ENCODE results near the gene PRMT3.
"Not testable (repeated sequence)": the region's sequence is repeated elsewhere in the genome, so short reads cannot be mapped to it uniquely, and the experiment has no call there.

PRMT3 gene

DNA sequence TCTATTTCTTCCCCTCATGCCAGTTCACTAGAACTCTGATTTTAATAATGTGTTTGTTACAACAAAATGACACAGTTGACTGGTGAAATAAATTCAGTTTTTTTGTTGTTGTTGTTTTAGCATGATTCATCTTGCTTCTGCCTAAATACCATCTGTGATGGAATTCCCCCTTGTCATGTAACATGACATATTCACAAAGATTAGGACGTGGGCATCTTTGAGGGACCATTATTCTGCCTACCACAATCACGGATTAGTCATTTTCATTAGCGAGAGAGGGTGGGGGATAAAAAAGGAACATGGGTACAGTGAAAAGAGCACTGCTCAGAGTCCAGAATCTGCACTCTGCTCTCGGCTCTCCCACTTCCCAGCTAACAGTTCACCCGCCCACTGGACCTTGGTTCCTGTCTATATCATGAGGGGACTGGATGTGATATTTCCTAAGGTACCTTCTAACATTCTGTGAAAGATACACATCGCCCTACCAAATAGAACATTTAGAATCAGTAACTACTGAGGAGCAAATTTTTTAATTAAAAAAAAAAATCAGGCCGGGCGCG, 12.7 kb upstream of the PRMT3 start:
- no peak for DNase-seq (ENCODE audit: low read depth in 2 of 2)

DNA sequence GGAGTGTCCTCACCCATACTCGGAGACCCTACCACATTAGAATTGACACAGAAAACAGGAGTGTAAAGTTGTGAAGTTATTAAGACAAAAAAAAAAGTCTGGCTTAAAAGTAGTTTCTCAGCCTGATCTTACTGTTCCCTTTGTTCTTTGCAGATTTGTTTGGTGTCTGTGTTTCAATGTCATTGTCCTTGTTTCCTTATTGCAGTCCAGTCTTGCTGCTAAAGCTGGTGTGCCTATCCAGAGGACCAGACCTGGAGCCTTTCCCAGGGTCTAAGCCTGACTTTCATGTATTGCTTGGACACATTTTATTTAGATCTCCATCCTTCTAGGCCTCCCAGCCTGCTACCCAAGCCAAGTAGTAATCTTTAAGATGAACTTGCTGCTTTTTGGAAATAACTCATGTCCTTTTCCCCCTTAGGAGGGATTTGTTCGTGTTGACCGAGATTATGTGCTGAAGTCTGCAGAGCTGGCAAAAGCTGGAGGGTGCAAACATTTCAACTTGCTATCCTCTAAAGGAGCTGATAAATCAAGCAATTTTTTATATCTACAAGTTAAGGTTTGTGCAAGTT, 11.3 kb upstream of the PRMT3 start:
- DNase-seq (ENCODE audit: low read depth in 2 of 2) = no peak

DNA sequence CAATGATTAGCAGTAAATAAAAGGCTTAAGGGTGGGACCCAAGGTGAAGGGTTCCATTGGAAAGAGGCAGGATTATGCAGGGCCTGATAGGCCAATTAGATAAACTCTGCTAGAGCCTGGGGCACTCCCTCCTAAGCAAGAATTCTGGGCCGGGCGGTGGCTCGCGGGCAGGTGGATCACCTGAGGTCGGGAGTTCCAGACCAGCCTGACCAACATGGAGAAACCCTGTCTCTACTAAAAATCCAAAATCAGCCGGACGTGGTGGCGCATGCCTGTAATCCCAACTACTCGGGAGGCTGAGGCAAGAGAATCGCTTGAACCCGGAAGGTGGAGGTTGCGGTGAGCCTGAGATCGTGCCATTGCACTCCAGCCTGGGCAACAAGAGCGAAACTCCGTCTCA, 1.5 kb upstream of the PRMT3 start:
- not testable (repeated sequence) for DNase-seq (ENCODE audit: low read depth in 2 of 2)

DNA sequence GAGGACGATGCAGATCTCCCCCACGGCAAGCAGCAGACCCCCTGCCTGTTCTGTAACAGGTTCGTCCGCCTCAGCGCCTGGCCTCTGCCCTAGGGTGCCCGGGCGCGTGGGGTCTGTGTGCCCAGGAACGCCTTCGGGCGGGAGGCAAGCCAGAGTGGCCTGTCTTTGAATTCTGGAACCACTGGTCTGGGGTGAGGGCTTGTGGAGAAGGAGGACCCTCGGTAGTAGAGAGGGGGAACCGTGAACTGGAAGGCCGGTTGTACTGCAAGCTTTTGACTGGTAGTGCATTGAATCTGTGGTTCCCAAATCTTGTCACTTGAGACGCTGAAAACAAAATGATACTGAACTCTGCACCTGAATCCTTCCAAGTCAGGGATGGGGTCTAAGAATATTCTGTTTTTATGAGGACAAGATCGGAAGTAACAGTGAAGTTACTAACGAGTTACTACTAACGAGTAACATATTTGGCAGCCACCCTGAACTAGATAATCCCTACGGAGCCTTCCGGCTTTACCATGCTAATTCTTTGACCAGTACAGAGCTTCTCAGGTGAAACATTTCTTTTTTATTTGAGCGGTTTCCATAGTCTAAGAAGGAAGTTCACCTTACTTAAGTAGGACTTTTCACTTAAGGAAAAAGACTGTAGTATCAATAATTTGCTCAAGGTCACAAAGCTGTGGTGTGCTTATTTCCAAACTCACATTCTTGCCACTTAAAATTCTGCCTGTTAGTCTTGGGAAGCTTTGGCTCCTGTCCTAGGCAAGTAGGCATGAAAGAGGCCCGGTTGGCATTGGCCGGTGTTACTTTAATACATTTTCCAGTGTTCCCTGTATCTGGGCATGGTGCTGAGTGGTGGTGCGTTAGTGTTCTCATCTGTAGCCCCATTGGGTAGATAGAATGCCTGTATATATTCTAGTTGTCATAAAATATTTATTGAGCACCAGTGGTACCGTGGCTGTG, 860 bp downstream of the PRMT3 start:
- DNase-seq (ENCODE audit: low read depth in 2 of 2) = no peak

DNA sequence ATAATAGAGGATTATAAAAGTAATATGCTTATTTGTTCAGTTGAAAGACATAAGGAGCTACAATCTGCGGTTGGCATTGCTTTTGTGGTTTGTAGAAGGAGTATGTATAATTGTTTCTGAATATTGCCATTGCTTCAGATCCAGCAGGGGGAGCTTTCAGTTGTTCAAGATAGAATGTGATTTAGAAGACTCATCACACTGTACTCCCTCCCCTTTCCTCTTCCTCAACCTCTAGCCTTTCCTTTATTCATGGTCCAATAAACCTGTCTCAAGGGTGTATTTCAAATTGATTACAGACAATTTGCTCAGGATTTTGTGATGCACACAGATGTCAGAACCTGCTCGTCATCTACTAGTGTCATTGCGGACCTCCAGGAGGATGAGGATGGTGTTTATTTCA, 9.8 kb downstream of the PRMT3 start:
- no peak for DNase-seq (ENCODE audit: low read depth in 2 of 2)

DNA sequence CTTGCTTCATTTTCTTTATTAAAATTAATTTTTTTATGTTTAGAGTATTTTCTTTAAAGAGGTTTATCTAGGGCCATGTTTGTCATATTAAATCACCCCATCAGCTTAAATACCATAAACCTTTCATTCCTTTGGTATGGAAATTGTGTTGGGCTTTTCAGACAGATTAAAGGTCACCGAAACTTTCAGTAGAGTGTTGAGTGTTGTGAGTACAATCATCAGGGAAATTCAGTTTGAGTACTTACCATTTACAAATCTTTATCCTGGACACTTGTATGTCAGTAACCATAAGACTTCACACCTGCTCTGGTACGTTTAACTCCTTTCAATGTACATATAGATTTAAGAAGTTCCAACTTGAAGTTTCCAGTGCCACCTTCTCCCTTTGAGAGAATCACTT, 12.0 kb downstream of the PRMT3 start:
- no peak for DNase-seq (ENCODE audit: low read depth in 2 of 2)

DNA sequence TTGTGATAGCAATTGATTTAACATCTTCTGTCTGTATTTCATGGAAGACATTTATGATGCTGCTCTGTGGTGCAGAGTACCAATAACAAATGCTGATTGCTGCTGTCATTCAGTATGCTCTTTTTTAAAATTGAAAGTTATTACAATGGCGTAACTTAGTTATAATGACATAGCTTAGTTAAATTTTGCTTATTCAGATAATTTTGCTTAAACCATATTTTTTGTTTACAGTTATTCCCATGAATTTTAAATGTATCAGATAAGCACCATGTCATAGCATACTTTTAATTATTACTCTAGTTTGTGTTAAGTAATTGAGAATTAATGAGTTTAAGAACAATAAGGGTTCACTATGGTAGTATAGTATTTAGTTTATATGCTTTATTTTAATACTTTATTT, 15.5 kb downstream of the PRMT3 start:
- no peak for DNase-seq (ENCODE audit: low read depth in 2 of 2)

DNA sequence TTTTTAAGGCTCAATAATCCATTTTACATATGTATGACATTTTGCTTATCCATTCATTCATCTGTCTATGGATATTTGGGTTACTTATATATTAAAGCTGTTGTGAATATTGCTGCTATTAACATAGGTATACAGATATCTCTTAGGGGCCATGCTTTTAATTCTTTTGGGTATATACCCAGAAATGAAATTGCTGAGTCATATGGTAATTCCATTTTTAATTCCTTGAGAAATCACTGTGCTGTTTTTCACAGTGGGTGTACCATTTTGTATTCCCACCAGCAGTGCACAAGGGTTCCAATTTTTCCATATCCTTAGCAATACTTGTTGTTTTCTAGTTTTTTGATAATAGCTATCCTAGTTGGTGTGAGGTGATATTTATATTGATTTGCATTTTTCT, 19.0 kb downstream of the PRMT3 start:
- DNase-seq (ENCODE audit: low read depth in 2 of 2) = no peak

DNA sequence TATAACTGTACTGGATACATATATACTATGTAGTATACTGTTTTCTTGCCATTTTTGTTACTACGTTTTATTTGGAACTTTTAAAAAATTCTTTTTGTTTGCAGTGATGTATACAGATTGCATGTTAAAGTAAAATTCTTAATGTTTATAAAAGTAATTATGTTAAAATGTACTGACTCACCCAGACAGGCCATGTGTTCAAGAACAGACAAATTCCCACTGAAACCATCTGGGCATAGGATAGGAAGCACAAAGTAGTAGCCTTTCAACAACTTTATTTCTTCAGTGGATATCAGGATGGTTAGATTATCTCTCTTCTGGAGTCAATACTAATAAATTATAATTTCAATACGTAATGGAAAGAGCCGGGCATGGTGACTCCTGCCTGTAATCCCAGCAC, 19.8 kb downstream of the PRMT3 start:
- DNase-seq (ENCODE audit: low read depth in 2 of 2) = no peak

DNA sequence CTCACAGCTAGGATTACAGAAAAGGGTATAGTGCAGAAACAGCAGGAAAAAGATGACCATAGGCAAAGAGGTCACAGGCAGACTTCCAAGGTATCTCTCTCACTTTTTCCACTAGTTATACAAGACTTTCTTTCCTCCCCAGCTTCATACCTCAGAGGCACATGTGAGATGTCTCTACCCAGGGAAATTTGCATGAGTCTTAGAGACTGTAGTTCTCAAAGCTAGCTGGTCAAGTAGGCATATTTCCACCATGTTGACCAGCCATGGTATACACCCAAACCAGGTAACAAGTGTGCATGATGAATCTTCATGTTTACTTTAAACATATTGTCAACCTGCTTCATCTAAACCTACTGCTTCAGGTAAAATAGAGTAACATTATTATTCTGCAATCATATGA, 27.9 kb downstream of the PRMT3 start:
- no peak for DNase-seq (ENCODE audit: low read depth in 2 of 2)

DNA sequence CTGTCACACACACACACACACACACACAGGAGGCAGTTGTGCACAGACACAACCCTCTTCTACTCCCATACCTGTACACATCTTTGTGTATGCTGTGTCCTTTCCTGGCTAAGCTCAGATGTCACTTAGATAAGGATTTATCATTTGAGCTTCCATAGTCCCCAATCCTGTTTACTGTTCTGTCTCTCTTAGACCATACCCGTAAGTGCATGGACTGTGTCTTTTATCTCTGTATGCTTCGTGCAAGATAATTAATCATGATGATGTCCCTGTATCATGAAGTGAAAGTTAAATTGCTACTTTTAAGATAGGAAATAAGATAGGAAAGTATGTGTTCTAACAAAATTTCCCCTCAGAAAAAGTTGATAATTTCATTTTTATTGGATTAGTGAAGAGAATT, 30.3 kb downstream of the PRMT3 start:
- DNase-seq (ENCODE audit: low read depth in 2 of 2) = no peak

DNA sequence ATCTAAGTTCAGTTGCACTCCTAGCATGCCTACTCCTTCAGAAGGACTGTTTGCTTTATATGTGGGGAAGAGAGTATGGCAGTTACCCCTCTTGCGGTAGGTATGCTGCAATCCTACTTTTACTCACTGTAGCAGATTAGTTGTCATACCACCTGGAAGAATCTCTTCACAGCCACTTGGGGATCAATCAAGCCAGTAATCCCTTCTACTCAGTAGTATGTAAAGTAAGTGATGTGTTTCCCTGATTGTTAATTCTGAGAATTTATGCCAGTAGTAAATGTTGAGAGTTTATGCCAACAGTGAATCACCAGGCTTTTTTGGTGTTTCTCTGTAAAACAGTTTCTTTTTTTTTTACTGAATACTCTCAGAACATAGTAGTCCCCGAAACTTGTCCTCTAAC, 34.4 kb downstream of the PRMT3 start:
- no peak for DNase-seq (ENCODE audit: low read depth in 2 of 2)

DNA sequence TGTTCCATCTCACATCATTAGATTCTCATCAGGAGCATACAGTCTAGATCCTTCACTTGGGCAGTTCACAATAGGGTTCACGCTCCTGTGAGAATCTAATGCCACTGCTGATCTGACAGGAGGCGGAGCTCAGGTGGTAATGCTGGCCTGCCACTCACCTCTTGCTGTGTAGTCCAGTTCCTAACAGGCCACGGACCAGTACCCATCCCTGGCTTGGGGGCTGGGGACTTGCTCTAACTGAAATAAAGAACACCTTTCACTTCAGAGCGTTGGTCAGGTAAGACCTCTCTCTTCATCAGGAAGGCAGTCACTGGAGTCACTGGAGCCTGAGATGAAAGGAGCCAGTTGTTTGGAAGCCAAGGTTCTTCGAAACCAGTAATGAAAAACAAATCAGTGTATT, 41.7 kb downstream of the PRMT3 start:
- DNase-seq (ENCODE audit: low read depth in 2 of 2) = no peak

DNA sequence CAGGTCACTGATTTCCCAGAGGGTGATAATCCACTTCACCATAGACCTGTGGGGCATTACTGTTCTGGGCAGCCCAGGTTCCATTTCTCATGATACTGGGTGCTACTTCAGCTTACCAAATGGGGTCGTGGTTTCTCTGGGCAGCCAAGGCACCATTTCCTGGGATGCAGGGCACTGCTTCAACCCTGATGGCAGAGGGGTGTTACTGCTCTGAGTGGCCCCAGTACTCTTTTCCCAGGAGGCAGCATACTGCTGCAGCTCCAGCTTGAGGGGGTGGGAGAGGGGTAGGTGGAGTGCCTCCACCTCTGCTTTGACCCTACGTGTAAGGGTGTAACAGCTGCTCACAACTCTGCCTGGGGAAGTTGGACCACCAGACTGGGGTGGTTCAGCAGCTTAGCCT, 51.1 kb downstream of the PRMT3 start:
- DNase-seq (ENCODE audit: low read depth in 2 of 2) = no peak

DNA sequence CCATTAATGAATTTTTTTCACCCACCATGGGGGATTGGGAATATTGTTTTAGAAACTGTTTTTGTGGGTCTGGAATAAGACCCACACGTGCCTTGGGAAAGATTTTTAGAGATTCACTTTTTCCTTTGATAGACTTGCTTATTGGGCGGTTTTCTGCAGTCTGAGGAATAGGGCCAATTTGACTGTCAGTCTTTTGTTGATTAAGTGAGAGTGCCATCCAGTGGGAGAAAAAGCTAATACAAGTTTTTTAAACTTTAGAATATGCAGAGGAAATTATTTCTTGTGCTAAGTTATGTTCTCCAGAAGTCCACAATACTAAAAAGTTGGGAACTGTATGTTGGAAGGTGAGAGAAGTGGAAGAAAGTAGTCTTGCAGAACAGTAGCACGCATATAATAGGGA, 56.1 kb downstream of the PRMT3 start:
- no peak for DNase-seq (ENCODE audit: low read depth in 2 of 2)

DNA sequence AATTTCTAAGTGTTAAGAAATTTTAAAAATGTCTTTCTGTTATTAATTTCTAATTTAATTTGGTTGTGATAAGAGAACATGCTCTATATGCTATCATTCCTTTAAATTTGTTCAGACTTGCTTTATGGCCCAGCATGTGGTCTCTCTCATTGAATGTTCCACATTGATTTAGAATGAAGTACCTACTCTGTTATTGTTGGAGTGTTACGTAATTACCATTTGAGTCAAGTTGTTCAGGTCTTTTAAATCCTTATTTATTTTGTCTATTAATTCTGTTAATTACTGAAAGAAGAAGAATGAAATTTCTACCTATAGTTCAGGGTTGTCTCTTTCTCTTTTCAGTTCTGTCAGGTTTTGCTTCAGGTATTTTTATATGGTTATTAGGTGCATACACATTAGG, 57.0 kb downstream of the PRMT3 start:
- DNase-seq (ENCODE audit: low read depth in 2 of 2) = no peak

DNA sequence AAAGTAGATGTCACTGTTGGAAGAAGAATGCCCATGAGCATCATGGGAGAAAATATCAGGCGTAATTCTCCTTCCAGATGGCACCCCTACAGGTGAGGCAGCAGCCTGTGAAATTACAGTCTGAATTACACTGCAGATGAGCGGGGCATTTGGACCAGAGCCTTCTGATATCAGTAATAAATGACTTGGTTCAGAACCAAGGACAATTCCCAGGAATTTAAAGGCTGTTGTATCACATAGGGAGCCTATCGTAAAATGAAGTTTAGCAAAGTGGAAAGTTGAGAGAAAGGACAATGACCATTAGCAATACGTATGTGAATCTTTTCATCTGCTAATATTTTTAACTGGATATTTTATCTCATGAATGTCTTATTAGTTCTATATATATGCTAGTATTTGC, 61.3 kb downstream of the PRMT3 start:
- DNase-seq (ENCODE audit: low read depth in 2 of 2) = no peak

DNA sequence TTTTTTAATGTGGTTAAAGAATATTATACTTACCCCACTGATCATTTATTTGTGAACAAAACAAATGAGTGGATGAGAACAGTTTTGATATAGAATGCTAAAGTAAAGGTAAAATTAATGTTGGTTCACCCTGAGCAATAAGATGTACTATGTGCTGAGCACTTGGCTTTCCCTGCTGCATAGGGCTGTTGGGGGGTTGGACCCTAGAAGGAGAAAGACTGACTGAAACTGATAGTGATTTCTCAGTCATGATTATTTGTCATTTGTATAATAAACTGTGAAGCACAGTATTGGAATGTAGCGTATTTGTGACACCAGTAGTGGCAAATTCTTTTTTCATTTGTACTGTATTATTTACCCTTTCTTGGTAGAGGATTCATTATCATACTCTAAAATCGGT, 63.3 kb downstream of the PRMT3 start:
- DNase-seq (ENCODE audit: low read depth in 2 of 2) = no peak

DNA sequence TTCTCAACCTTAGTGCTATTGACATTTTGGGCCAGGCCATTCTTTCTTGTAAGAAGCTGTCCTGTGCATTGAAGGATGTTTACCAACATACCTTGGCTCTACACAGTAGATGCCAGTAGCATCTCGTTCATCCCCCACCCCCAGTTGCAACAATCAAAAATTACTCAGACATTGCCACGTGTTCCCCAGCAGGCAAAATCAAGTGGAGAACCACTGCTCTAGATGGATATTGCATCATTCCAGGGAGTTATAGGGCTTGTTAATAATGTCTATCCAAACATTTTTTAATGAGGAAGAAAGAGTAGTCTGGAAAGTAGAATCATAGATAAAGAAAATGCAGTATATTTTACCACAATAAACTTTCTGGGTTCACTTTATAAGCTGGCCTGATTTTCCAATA, 64.1 kb downstream of the PRMT3 start:
- DNase-seq (ENCODE audit: low read depth in 2 of 2) = no peak

DNA sequence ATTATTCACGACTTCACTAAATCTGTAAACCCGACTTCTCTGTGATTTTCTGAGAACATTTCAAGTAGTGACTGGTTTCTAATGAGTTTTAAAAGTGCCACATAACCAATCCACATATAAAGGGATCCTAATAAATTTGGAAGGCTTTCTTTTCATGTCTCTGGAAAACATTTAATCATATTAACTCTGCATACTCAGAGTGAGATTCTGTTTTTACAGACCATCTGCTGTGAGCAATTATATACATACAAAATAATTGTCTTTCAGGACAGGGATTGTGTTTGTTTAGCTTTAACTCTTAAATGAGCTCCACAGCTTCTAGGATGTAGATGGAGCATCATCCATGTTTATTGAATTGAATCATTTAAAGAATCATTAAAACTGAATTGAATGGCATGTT, 65.1 kb downstream of the PRMT3 start:
- no peak for DNase-seq (ENCODE audit: low read depth in 2 of 2)

DNA sequence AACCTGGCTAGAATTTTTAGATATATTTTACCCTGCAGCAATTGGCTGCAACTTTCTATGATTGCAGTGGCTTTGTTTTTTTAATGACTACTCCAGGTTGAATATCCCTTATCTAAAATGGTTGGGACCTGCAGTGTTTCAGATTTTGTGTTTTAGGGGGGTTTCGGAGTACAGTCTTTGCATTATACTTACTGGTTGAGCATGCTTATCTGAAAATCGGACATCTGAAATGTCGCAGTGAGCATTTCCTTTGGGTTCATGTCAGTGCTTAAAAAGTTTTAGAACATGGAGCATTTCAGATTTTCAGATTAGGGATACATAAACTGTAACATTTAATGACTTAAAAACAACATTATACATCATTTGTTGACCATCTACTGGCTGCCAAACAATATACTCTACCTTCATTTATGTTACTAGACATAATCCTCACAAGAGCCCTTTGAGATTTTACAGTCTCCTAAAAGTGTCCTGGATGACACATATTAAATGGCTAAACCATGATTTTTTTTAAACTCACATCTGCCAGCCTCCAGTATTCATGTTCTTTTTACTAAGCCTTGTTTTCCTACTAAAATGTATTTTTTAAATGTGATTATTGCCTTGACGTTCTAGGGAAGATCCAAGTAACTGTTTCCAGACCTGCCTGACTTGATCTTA, 66.3 kb downstream of the PRMT3 start:
- DNase-seq (ENCODE audit: low read depth in 2 of 2) = no peak

DNA sequence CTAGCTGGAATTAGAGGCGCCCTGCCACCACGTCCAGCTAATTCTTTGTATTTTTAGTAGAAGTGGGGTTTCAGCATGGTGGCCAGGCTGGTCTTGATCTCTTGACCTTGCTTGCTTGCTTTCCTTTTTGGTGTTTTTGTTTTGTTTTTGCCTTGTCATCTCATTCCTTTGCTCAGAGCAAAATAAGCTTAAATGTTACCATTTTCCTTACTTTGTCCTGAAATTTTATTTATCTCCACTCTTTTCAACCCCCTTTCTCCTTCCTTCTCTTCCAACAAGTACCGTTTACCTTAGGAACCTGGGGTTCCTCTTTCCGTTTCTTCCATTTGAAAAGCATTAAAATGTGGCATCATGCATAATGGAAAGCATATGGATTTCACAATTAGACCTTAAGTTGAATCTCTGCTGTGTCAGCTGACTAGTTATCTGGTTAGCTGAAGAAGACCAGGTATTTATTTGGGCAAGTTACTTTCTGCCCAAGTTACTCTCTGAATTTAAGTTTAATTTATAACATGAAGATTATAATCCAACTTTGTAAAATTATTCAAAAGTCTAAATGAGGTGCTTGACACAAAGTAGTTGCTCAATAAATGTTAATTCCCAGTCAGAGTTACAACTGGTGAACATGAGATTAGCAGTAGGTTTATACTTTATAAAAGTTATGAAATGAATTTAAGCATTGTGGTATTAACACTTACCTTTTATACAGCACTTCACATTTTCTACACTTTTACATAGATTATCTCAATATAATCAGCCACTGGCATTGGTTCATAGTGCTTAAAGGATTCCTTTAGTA, 69.7 kb downstream of the PRMT3 start:
- no peak for DNase-seq (ENCODE audit: low read depth in 2 of 2)
